T47D (cell line): Measurements from ENCODE around the gene IRAK3.
A peak's percentile ranks its signal among the peaks of the same experiment; 100 is the strongest.

Source experiments
- DNase-seq, 2 experiments: peaks; one replicate each; pipeline versions ENCODE4 v3.0.0 to v3.0.0-alpha.2; 2011 to 2012; ENCODE audit warnings: low read depth in 1 of 2, low spot score in 1 of 2
- JUND ChIP-seq: IDR thresholded peaks from 2 replicates; pipeline ENCODE4 v1.6.1; 2012; ENCODE audit warnings: low read depth
- in situ Hi-C: cut with HindIII; loops from 2 replicates; pipeline ENCODE4 v1.10.0; 2016; ENCODE audit warnings: low sequenced_read_pairs, low pct_unique_long_range_greater_than_20kb

The IRAK3 gene

DNA sequence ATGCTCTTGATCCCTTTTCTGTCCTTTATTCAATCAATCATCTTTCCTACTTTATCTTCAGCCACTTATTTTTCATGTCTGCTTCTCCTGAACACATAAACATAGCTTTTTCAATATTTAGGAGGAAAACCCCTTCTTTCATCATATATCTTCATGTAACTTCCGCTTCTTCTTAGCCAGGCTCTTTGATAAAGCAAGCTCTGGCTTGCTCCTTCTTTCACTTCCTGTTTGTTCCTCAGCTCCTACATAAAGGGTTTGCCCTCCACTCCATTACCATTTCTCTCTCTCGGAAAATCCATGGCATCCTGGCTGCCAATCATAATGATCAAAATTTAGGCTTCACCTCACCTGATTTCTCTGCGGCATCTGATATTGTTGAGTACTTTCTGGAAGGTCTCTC is 79.5 kb downstream of the IRAK3 start:
- DNase-seq = no peak
- TF ChIP-seq JUND = no peak
- in situ Hi-C loops = no loop called here

DNA sequence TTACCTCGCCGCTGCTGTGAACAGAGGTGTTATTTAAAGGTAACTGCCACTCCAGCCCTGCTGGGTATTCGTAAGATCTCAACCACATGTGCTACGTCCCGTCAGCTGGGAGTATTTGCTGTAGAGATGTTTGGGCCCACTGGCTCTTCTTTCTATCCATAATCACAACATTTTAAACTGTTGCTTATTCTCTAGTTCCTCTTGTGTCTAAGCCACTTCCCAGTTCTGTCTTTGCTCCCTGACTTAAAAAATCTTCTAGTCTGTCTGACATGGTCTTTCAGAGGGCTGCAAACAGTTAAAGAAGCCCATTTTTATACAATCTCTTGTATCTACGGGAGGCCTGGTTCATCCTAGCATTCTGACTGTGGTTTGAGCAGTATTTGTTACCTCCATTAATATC is 80.1 kb downstream of the IRAK3 start:
- TF ChIP-seq JUND = no peak
- DNase-seq = no peak
- in situ Hi-C loops = no loop called here

DNA sequence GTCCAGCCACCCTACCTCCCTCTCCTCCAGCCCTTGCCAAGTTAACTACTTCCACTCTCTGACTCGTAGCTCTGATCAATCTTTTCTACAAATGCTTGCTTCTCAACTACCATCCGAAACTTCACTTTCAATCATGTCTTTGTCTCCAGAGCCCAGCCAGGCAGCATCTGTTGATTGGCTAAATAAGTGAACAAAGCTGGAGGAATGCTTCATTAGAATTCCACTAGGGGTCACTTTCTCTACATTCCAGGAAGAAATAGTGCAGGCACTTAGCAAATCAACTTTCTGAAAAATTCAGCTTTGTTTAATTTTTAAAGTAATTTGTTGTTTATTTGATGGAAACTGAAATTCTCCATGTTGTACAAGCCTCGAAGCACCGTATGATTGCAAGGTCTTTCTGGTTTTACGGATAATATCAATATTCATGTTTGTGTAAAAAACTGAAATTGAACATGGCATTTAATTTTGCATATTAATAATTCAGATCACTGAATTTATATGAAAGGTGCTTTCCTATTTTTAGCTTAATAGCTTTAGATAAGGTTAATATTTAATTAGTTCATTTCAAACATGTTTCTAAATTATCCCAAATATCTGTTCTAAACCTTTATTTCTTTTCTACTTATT is 80.9 kb downstream of the IRAK3 start:
- in situ Hi-C loops = no loop called here
- no peak for TF ChIP-seq JUND
- DNase-seq = peak; percentile 25 to 69

DNA sequence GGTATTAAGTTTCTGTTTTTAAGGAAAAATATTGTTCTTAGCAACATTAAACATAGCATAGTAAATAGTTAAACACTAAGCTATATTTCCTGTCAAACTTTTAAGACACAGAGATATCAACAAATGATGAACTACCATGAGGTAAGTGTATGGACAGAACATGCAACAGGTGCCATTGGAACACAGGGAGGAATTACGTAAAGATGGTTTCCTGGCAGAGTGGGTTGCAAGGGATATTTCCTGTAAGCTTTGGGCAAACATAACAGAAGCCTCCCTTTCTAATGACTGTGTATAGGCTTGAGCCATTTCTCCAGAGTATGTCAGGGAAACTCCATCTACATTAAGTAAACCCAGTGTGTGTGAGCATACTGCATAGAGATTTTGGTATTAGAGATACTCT is 81.6 kb downstream of the IRAK3 start:
- no peak for DNase-seq
- TF ChIP-seq JUND = no peak
- in situ Hi-C loops = no loop called here

DNA sequence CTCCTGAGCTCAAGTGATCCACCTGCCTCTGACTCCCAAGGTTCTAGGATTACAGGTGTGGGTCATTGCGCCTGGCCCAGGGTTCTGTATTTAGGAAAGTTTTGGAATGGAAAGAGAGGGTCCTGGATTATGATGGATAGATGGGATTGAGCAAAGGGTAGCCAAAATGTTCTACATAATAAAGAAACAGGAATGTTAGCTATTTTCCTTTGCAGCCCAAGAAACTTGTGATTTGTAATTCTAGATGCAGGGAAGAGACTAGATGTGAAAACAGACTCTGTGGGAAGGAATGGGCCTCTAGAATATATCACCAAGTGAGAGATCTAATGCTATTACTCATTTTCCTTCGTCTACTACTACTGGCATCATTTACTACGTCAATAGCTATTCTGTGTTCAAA is 83.6 kb downstream of the IRAK3 start:
- in situ Hi-C loops = no loop called here
- DNase-seq = no peak
- no peak for TF ChIP-seq JUND

DNA sequence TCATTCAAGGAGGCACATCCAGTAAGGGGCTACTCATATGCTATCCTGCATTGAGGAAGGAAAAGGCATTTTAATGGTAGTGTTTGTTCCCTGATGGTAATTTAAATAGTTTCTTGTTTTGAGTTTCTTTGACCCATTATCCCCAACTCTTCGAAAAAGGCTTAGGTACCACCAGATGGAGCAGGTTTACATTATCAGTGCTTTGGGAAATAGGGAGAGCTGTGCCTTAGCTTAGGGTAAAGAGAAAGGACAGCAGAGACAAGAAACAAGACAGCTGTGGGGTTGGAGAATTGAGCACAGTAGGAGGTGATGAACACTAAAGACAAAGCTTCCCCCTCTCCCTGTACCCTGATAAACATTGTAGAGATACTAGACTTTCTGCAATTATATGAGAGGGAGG is 84.1 kb downstream of the IRAK3 start:
- no peak for DNase-seq
- TF ChIP-seq JUND = no peak
- in situ Hi-C loops = no loop called here

DNA sequence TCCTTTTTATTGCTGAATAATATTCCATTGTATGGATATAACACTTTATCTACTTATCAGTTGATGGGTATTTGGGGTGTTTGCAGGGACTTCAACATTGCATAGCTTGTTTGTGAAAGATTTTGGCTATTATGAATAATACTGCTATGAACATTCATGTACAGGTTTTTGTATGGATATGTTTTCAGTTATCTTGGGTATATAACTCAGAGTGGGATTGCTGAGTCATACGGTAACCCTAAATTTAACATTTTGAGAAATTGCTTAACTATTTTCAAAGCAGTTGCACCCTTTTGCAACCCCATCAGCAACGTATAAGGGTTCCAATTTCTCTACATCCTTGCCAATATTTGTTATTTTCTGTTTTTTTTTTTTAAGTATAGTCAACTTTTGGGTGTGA is 86.0 kb downstream of the IRAK3 start:
- no peak for DNase-seq
- in situ Hi-C loops = no loop called here
- no peak for TF ChIP-seq JUND

DNA sequence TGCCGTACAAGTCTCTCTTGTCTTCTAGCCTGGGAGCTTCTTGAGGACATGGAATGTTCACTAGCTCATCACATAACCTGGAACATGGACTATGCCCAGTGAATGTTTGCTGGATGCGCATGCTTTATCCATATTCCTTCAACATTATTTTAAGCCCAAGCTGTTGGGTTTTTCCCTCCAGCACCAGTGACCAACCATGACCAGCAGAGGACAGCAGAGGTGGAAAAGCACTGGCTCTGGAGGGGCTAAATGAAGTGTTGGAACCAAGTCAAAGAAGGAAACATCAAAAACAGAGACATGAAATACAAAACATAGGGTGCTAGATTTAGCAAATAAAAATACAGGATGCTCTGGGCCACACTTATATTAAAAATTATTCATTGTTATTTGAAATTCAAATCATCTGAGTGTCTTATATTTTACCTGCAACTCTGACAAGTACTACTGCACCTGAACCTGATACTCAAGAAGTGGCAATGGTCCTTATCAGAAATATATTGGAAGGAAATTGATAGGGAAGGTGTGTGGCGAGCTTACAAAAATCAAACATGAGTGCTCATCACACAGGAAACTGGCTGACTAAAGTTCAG is 90.2 kb downstream of the IRAK3 start:
- in situ Hi-C loops = no loop called here
- DNase-seq = peak; percentile 14 to 49
- TF ChIP-seq JUND = no peak

DNA sequence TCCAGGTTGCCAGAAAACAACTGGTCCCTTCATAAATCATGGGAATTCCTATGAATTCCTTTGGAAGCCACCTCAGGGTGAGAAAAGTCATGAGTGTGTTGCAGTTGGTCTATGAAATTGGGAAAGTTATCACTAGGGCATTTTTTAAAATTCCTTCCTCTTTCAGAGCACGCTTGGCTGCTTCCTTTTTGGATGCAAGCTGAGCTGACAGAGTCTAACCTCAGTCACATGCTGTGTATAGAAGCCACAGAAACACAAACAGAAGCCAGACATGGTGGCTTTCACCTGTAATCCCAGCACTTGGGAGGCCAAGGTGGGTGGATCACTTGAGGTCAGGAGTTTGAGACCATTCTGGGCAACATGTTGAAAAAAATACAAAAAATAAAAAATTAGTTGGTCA is 91.5 kb downstream of the IRAK3 start:
- in situ Hi-C loops = no loop called here
- no peak for TF ChIP-seq JUND
- DNase-seq = no peak

DNA sequence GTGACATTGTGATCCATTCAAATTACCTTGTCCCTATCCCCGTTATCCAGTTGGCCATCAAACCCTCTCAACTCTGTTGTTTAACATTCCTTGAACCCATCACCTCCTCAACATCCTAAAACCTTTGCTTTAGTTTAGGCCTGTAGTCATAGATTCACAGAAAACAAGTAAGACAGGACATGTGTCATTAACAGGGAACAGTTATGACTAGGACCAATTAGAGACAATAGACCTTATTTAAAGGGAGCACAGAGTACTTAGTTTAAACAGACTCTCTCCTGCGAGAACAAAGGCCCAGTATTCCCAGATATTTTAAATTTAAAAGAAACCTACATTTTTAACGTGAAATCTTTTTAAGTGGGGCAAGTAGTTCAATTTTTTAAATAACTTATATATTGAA is 93.2 kb downstream of the IRAK3 start:
- in situ Hi-C loops = no loop called here
- TF ChIP-seq JUND = no peak
- no peak for DNase-seq

DNA sequence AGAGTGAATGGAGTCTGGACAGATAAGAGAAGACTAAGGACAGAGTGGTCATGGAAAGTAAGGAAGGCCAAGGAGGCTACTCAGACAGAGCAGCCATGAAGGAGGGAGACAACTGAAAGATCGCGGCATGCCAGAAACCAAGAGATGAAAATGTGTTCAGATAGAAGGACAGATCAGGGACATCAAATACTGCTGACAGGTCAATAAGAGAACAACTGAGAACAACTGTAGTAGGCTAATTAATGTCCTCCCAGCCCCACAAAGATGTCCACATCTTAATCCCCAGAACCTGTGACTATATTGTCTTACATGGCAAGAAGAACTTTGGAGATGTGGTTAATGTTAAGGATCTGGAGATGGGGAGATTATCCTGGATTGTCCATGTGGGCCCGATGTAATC is 98.3 kb downstream of the IRAK3 start:
- DNase-seq = no peak
- TF ChIP-seq JUND = no peak
- in situ Hi-C loops = no loop called here

DNA sequence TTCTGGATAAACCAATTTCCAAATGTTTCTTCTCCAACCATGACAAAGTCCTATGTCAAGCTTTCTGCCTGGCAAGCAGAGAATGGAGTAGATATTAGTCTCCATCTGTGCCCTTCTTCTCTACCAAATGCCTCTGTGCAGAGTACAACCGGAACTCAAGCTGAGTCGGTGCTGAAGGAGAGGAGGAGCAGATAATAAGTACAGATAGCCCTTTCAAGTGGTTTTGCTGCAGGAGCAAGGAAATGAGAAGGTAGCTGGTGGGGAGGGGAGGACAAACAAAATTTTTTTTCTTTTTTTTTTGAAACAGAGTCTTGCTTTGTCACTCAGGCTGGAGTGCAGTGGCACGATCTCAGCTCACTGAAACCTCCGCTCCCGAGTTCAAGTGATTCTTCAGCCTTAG is 99.1 kb downstream of the IRAK3 start:
- no peak for DNase-seq
- in situ Hi-C loops = no loop called here
- no peak for TF ChIP-seq JUND

DNA sequence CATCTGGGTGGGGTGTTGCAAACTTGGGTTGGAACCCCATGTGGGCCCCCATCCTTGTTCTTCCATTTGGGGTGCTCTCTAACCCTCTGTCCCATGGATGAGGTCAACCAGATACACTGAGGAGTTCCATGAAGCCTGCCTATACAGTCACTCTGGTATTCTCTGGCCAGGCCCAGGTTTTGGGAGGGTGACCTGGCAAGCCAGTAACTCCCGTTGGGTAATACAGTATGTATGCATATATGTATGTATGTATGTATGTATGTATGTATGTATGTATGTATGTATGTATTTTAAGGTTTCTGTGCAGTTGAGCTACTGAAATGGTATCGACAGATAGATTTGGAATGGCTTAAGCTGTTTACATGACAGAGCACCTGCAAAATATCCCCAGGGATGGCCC is 100.5 kb downstream of the IRAK3 start:
- in situ Hi-C loops = no loop called here

DNA sequence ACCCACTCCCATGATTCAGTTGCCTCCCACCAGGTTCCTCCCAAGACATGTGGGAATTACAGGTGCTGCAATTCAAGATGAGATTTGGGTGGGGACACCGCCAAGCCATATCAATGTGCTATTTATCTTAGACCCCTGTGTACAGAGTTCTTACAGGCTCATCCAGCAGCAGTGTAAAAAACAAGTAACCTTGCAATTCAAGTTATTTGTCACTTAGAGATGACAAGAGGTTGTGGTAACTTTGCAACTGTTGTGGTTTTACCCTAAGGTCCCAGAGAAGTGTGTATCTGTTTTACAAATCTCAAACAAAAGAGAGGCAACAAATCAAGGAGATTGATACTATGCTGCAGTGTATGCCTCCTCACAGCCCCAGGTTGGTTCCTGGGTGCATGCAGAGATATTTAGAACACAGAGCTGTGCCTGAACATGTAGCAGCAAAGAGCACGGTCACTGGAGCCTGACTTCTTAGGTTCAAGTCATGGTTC is 101.7 kb downstream of the IRAK3 start:
- no peak for DNase-seq
- in situ Hi-C loops = no loop called here
- TF ChIP-seq JUND = no peak

More for the DNA sequence above, 100.5 kb downstream of the IRAK3 start:
- no peak for TF ChIP-seq JUND
- DNase-seq = no peak
